GM21576 (cell line): ENCODE results near the gene PPFIBP2.

ENCODE experiments used
- ATAC-seq: cut with Tn5 transposase; IDR thresholded peaks from one replicate; pipeline ENCODE4 v1.9.1; 2021; ENCODE audit warnings: mild to moderate bottlenecking, moderate library complexity; ENCODE audit not compliant: unreplicated experiment

The PPFIBP2 gene

GRCh38 chr11:7683571-7683970, 169.8 kb downstream of the PPFIBP2 start:
- ATAC-seq: no peak

- ATAC-seq: no peak
Measured at GRCh38 chr11:7686761-7687160, 173.0 kb downstream of the PPFIBP2 start.

- no peak for ATAC-seq
Measured at GRCh38 chr11:7687386-7687785, 173.6 kb downstream of the PPFIBP2 start.

GRCh38 chr11:7688238-7688826, 174.5 kb downstream of the PPFIBP2 start:
- peak; percentile 74 for ATAC-seq

GRCh38 chr11:7689239-7689638, 175.4 kb downstream of the PPFIBP2 start:
- no peak for ATAC-seq

GRCh38 chr11:7690648-7691047, 176.8 kb downstream of the PPFIBP2 start:
- ATAC-seq: no peak

- no peak for ATAC-seq
Measured at GRCh38 chr11:7691759-7692350, 178.1 kb downstream of the PPFIBP2 start.

- ATAC-seq: no peak
Measured at GRCh38 chr11:7692426-7692825, 178.6 kb downstream of the PPFIBP2 start.

GRCh38 chr11:7694235-7694634, 180.4 kb downstream of the PPFIBP2 start:
- no peak for ATAC-seq

GRCh38 chr11:7696424-7696823, 182.6 kb downstream of the PPFIBP2 start:
- ATAC-seq: no peak
